Measurements from ENCODE around the gene CDADC1.

The CDADC1 gene

GRCh38 chr13:49225223-49226042 lies 22.3 kb upstream of the CDADC1 start:
- Mint-ChIP-seq H3K27ac (no peak overlapping the region), H3K36me3 (ENCODE audit: low read depth) (no peaks in the 10 kb centered on the region), H3K9me3 (no peaks in the 10 kb centered on the region), H3K4me3 (no peak overlapping the region), H3K27me3 (ENCODE audit: low read depth) (peaks cover 57% of the 10 kb centered on the region), H3K4me1 (no peaks in the 10 kb centered on the region)
- TF ChIP-seq CTCF (IDR thresholded peaks at IDR 0.05; ENCODE audit: unreplicated experiment in 3 of 3) = no peak

GRCh38 chr13:49226613-49227012 lies 21.1 kb upstream of the CDADC1 start:
- Mint-ChIP-seq H3K36me3 (ENCODE audit: low read depth) (no peaks in the 10 kb centered on the region), H3K4me1 (no peaks in the 10 kb centered on the region), H3K27ac (no peak overlapping the region), H3K9me3 (no peaks in the 10 kb centered on the region), H3K4me3 (no peak overlapping the region), H3K27me3 (ENCODE audit: low read depth) (peaks cover 46% of the 10 kb centered on the region)
- no peak for TF ChIP-seq CTCF (IDR thresholded peaks at IDR 0.05; ENCODE audit: unreplicated experiment in 3 of 3)

- Mint-ChIP-seq H3K9me3 (no peaks in the 10 kb centered on the region), H3K36me3 (ENCODE audit: low read depth) (no peaks in the 10 kb centered on the region), H3K4me1 (no peaks in the 10 kb centered on the region), H3K27ac (no peak overlapping the region), H3K27me3 (ENCODE audit: low read depth) (no peaks in the 10 kb centered on the region), H3K4me3 (no peak overlapping the region)
- TF ChIP-seq CTCF (IDR thresholded peaks at IDR 0.05; ENCODE audit: unreplicated experiment in 3 of 3) = no peak
Measured at GRCh38 chr13:49234741-49235140, 13.0 kb upstream of the CDADC1 start.

- no peak for TF ChIP-seq CTCF (IDR thresholded peaks at IDR 0.05; ENCODE audit: unreplicated experiment in 3 of 3)
- no peaks in the 10 kb centered on the region for H3K36me3 Mint-ChIP-seq (ENCODE audit: low read depth)
- H3K4me1 Mint-ChIP-seq = no peaks in the 10 kb centered on the region
- no peaks in the 10 kb centered on the region for H3K27me3 Mint-ChIP-seq (ENCODE audit: low read depth)
- H3K9me3 Mint-ChIP-seq = no peaks in the 10 kb centered on the region
- peak overlapping the region in 2 of 3 experiments; percentile 11 to 20 for H3K27ac Mint-ChIP-seq
- H3K4me3 Mint-ChIP-seq = no peak overlapping the region
Measured at GRCh38 chr13:49235856-49236431, 11.8 kb upstream of the CDADC1 start.

GRCh38 chr13:49238621-49239020 lies 9.1 kb upstream of the CDADC1 start:
- Mint-ChIP-seq H3K9me3 (no peaks in the 10 kb centered on the region), H3K36me3 (ENCODE audit: low read depth) (no peaks in the 10 kb centered on the region), H3K4me1 (no peaks in the 10 kb centered on the region), H3K4me3 (no peak overlapping the region), H3K27ac (no peak overlapping the region), H3K27me3 (ENCODE audit: low read depth) (peaks cover 3% of the 10 kb centered on the region)
- TF ChIP-seq CTCF (IDR thresholded peaks at IDR 0.05; ENCODE audit: unreplicated experiment in 3 of 3) = no peak

- Mint-ChIP-seq H3K27me3 (ENCODE audit: low read depth) (peaks cover 3% of the 10 kb centered on the region), H3K4me3 (no peak overlapping the region), H3K36me3 (ENCODE audit: low read depth) (no peaks in the 10 kb centered on the region), H3K9me3 (no peaks in the 10 kb centered on the region), H3K4me1 (no peaks in the 10 kb centered on the region), H3K27ac (no peak overlapping the region)
- no peak for TF ChIP-seq CTCF (IDR thresholded peaks at IDR 0.05; ENCODE audit: unreplicated experiment in 3 of 3)
Measured at GRCh38 chr13:49240017-49240416, 7.7 kb upstream of the CDADC1 start.
